GM21515 (cell line): ENCODE measurements around the gene UNC5C.

Experiments
- ATAC-seq: cut with Tn5 transposase; IDR thresholded peaks from one replicate; pipeline ENCODE4 v1.9.1; 2021; ENCODE audit not compliant: unreplicated experiment

The UNC5C gene

DNA sequence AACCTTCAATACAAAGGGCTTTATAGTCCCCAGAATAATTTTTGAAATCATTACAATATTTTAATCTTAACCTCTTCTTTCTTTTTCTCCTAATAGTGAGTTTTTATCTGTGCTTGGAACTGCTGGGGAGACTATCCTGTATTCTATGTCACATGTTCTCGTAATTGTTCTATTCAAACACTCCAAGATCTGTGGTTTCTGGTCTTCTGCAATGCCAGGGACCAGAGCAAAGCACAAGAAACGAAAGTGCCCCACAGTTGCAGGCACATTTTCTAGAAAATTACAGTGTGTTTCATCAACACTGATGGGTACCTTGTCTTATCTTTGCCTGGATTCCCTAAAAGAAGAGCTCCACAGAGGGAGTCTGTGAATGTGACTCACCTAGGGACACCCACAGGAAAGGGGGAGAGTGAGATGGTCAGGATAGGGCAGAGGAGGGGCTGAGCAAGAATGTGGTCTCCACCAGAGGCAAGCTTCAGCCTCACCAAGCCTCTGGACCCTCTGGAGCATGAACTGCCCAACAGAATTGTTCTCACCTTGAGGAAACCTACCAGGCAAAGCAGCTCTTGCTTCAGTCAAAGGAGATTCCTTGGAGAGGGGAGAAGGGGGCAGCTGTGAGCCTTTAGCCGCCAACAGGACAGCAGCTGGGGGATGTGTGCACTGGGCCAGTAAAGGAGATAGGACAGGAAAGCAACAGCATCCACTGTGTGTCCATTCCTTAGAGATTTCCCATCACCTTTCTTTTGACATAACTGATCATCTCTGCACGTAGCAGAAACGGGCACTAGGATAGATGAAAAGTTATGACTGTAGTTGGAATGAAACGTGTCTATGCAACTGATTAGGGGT is 25.9 kb downstream of the UNC5C start:
- no peak for ATAC-seq

DNA sequence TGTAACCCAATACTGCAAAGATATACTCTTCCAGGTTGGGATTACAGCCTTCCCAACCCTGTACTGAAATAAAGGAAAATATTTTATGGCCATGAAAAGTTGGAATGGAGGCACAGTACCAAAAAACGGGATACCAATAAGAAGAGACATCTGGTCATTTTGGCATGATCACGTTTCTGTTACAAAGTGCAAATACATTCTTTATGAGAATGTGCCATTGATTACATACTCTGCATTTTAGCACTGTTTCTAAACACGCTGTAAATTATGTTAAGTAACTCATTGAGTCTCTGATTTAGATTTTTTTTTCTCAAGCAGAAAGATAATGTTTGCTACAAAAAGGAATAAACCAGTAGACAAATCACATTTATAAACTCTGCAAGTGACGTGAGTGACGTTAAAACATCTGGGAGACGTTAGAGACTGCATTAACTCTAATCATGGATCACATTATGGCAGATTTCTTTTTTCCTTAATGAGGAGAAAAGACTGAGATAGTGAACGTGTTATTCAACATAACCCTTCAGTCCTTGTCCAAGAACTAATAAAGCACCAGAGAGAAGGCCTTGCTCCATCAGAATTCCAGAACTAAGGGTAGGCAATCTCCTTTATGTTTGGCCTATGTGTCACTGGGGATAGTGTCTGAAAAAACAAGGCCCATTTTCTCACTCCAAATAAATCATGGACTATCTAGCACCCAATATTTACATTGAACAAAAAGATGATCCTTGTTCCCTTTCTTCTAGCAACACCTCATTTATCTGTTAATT is 31.0 kb downstream of the UNC5C start:
- no peak for ATAC-seq

DNA sequence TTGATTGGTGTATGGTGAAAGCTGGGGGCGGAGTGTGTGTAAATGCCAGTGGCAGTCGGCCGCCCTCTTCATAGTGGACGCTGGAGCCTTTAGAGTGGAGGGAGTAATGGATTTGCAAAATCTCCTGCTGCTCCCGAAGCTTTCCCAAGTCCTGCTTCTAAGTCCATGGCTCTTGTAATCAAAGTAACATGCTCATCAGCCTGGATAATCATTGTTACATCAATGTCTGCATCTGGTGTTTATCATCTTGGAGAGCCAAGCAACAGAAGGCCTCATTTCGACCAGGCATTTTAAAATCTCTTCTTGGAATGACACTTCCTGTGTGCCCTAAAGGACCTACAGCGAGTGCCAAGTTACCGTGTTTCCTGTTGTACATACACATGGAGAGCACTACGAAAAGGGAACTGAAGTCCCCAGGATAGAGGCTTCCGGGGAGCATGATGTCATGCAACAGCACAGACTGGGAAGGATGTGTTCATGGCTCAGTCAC is 32.2 kb downstream of the UNC5C start:
- no peak for ATAC-seq

DNA sequence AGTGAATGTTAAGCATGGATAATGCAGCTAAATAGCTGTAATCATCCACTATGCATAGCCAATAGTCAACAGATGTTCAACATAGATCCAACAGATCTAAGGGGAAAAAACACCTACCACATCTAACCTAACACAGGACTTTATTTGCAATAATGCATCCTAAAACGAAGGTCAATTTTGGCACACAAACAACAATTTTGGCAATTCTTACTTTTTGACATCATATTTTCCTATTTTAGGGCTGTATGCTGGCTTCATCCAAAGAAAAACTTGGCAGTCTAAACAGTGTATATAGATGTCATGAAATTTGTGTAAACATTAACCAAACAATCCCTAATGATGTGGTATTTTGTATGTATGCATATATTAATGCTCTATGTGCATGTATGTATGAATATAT is 33.2 kb downstream of the UNC5C start:
- ATAC-seq: no peak

DNA sequence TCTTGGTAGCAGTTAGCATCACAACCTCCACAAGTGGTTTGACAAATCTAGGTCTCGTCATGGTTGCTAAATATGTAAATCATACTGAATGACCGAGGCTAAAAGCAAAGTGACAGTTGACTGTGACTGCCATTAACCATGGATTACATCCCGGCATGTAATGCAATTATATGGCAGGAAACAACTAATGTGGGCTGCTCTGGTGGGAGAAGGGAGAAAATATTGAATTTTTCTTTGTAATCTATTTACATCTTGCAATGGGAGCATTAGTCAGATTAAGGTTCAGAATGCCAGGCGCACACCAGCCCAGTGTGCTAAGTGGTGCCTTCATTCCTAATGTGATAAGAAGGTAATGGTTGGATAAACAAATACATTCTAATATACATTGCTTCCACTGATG is 35.8 kb downstream of the UNC5C start:
- no peak for ATAC-seq

DNA sequence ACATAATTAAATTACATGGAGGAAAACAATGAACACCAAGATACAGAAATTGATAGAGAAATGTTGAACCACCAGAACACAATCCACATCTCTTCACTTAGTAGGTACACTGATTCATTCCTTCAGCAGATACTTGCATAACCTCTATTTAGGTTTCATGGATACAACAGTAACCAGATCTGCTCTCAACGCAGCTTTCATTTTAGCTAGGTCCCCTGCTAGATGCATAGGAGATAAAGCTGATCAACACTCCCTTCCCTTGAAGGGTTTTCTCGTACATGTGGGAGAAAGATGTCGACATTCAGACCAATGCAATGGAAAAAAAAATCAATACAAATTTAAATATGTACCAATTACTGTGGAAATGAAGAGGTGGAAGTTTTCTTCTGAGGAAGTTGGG is 37.3 kb downstream of the UNC5C start:
- no peak for ATAC-seq

DNA sequence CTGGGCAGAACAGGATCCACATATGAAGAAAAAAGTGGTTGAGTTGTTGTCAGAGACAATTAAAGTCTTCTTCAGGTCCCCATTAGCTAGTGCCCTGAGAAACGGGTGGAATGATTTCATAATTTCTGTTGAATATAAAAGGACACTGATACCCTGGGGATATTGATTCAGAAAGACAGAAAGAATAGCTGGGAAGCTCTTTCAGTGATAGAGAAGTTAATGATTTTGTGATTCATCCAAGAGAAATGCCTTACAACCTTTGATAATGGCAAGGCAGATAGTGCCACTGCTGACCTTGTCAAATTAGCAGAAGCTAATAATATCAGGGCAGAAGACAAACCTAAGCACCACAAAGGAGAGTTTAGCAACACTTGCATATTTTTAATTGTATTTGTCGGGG is 37.9 kb downstream of the UNC5C start:
- ATAC-seq: no peak

DNA sequence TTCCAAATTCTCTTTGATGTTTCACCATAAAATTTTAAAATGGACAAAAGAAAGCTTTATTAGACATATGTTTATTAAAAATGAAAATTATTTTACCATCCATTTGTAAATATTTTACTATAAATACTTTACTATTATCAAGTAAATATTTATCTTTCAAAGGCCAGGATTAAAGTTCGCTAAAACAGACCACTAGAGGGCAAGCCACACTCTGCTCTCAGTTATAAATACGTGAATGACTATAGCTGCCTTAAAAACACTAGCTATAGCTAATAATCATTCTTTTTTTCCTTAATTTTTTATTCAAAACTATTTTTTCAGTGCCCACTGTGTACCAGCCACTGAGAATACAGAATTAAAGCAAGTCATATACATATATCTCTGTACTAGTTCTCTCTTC is 38.6 kb downstream of the UNC5C start:
- no peak for ATAC-seq

DNA sequence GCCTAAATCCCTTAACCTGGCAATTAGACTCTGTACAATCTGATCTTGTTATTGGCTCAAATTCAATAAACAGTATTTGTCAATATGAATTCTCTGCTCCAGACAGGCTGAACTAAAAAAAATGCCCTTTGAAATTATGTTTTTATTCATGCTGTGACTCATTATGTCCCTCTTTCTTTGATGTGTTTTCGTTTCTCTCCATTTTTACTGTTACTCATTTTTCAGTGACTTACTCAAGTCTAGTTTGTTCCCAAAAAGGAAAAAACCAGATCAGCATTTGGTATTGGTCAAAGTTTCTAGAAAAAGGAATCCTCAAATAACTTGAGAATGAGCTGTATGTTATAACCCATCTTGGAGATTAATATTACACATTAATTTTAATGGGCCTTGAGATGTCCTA is 40.4 kb downstream of the UNC5C start:
- ATAC-seq: no peak

DNA sequence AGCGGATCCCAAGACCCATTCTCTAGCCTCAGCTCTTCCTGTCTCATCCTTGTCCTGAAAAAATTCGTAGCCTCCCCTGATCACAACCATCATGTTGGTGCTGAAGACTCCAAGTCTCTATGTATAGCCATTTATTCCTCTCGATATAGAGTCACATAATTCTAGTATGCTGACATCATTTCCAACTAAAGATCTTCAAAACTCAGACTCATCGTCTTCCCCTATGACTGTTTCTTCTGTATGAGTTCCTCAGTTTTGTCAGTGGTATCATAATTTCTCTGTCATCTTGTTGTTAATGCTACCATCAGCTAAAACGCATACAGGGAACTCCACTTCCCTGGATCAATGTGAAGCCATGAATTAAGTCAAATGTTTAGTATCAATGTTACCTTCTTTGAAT is 41.2 kb downstream of the UNC5C start:
- no peak for ATAC-seq

DNA sequence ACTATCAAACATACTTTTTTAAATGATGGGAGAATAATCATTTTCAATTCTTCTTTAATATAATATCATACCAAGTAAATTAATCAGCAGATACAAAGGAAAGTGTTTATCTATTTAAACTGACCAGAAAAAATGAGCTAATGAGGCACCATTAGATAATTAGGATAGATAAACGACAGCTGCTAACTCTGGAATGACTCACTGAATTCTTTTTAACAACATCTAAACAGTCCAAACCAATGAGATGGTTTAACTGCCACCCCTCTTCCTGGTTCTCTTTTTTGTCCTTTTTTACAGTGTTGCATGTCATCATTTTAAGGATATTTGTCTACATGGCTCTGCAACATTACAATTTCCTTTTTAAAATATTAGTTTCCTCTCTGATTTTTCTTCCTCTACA is 41.6 kb downstream of the UNC5C start:
- no peak for ATAC-seq

DNA sequence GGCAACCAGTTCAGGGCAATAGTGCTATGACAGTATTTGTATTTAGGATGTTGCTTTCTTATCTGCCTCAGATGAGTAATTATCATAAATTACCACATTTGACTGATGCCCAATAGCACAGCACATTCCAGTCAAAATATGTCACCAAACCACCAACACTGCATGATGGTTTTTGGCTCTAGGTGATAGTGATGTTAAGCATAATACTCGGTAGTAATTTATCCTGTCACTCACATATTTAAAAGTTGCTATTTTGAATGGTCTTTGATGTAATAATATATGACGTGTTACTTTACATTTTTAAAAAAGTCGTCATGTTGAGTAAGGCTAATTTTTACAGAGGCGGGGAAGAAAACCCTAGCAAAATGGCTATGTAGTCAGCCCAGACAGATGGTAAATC is 42.5 kb downstream of the UNC5C start:
- ATAC-seq: no peak

DNA sequence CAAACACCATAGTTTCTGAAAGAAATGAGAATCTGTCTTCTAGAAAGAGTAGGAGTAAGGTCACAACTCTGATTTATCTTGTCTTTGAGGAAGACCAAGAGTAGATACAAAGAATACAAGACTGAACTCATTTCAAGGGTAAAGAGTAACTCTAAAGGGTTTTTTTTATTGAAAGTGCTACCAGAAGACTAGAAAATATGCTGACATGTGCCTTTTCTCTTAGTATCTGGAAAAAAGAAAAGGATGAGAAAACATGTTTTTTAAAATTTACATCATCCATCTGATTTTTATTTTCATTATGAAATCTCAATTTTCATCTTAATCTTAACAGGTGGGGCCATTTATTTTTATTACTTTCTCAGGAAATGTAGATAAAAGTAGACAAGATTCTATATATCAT is 43.0 kb downstream of the UNC5C start:
- ATAC-seq: no peak

DNA sequence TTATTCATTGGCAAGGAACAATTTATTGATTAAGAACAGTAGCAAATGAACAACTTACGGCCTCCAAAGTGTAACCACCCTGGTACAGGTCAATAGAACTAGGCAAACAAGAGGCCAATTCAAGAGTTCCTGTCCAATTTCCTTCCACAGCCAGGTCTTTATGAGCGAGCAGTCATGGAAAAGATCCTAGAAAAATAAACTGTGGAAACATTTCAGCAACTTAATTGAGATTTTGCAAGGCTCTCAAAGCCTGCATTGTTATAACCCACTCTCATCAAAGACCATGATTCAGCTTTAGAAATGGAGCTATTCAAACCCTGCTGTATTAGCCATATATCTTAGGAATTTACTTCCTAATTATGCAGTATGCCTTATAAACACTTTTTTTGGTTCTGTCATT is 43.6 kb downstream of the UNC5C start:
- ATAC-seq: no peak

DNA sequence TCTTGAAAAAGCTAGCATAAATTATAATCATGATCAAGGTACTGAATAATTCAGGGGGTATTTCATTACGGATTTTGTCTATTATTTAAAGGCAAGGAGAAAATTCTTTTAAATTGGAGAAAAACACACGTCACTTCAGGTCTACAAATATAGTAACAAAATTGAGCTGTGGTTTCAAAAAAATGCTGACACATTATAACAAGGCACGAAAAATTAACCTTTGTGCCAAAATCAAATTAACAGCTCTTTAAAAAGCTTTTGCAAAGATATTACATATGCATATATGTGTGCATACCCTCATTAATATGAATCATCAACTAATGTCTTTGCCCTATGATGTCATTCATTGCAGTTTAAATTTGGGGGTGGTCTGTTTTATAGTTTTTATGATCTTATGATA is 44.3 kb downstream of the UNC5C start:
- ATAC-seq: no peak

DNA sequence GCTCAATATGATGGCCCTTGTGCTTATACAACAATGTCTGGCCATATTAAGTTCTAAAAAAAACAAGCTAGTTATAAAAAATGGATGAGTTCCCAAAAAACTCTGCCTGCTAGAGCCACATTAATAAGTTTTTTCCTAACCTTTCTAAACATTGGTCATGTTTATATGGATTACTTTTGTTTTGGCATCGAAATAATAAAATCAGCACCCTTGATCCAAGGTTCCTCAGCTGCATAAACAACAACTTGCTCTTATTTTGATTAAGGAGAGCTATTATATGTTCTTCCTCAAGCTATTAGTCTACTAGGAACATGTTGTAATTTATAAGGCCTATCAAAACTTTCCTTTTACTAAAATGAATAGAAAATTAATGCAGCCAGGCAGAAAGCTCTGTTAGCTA is 48.4 kb downstream of the UNC5C start:
- no peak for ATAC-seq

DNA sequence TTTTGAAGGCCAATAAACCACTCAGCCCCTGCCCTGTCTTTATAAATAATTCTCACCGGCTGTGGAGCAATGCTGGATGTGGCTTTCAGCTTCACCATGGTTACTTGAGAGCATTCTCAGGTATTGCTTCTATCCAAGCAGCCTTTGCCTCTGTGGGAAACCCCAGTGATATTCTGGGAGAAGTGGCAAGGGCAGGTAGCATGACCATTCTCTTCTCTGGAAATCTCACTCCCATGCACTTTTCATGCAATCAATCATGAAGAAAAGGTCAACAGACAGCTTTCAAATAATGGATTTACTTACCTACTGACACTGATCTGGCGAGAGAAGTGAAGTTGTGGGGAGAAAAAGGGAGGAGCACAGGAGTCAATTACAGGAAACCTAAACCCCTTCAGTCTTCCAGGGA is 49.5 kb downstream of the UNC5C start:
- no peak for ATAC-seq

DNA sequence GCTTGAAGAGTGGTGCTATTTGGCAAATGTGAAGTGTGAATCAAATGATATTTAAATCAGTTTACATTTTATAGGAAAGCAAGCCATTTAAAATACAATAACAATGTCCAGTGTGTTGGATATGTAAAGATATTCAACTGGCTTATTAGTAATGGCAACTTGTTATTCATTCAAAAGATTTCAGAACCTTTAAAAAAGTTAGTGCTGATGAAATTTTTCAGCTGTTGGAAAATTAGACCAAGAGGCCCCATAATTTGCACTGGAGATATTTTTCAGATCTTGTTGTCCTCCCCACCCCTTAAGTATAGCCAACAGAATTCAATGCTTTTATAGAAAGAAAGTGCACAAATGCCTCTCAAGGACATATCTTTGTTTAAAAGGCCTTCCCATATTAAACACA is 54.6 kb downstream of the UNC5C start:
- no peak for ATAC-seq

DNA sequence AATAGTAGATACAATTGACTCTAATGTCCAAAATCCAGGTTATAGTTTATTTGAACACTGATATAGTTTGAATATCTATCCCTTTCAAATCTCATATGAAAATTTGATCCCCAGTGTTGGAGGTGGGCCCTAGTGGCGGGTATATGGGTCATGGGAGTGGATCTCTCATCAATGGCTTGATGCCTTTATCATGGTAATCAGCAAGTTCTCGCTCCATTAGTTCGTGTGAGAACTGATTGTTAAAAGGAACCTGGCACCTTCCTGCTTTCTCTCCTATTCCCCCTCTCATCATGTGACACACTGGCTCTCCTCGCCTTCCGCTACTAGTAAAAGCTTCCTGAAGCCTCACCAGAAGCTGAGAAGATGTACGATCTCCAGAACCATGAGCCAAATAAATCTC is 70.1 kb downstream of the UNC5C start:
- no peak for ATAC-seq

DNA sequence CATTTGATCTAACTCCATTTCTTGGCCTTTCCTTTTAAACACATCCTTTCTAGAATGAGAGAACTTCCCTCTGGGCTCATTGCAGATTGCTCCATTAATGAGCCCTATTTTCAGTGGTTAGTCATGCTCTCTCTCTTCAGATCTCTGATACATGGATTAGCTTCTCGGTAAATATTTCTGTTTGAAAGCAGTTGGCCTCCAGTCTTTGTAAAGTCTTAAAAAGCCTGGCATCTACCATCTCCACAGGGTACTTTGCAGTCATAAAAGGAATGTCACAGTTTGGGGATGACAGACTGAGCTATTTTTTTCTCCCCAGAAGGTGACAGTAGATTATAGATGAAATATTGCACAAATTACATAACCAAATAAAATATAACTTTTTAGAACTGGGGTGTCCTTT is 72.7 kb downstream of the UNC5C start:
- no peak for ATAC-seq

DNA sequence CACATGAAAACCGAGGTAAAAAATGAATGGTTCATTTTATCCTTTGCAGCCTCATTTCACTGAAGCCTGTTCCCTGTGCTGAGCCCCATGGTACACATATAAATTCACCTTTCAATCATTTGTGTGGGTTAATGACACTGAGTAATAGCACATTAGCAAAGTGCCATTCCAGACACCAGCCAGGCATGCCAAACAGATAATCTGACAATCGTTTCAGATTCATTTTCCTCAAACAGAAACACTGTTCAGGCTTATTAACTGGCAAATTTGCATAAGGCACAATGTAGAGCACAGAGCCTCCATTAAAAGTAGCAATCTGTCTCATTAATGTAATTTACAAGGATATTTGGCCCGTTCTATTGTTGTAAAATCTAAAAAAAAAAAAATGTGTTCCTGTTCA is 76.2 kb downstream of the UNC5C start:
- ATAC-seq: no peak

DNA sequence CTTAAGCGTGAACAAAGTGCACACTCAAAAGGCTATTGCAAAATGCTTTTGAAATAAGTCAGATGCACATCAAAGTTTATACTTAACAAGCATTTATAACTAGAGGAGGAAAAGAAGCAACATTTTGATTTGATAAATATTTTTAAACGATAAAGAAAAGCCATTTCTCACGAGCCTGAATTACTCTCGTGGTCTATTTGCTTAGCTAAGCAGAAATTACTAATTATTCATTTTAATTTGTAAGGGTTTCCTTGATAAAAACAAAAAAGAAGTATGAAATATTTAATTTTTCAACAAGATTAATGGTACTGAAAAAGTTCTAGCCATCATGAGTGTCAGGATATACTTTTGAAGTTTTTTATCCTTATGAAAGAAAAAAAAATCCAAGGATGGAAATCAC is 78.2 kb downstream of the UNC5C start:
- ATAC-seq: no peak
